GM23338 (cell line): ENCODE data around the gene VPS54. TPM values are rescaled to one million over a fixed set of nuclear protein-coding genes. Genes with fewer than 3 reads are reported as not detected.
"Not testable (repeated sequence)": the region's sequence is repeated elsewhere in the genome, so short reads cannot be mapped to it uniquely, and the experiment has no call there.

ENCODE experiments used
- ATAC-seq: fragments of 200-7000 bp; cut with Tn5 transposase; 3 replicates; pipeline ENCODE4 v1.9.1; 2020
- DNase-seq: peaks from one replicate; pipeline ENCODE4 v3.0.0-alpha.2; 2015; ENCODE audit warnings: low spot score
- H2AFZ ChIP-seq: fragments of 200-600 bp; sonication (generic); 2 replicates; pipeline ENCODE4 v1.8.0; 2016; ENCODE audit warnings: antibody characterized with exemption, mild to moderate bottlenecking, moderate library complexity
- H3F3A ChIP-seq: fragments of 200-600 bp; sonication (generic); replicated peaks from 2 replicates; pipeline ENCODE4 v1.8.0; 2017; ENCODE audit warnings: antibody characterized with exemption, mixed run types, low read depth
- H3K27ac ChIP-seq: fragments of 200-600 bp; sonication (generic); 2 replicates; pipeline ENCODE4 v1.6.1; 2016; ENCODE audit warnings: low read depth
- H3K27me3 ChIP-seq: fragments of 200-600 bp; sonication (generic); 2 replicates; pipeline ENCODE4 v1.8.0; 2016; ENCODE audit warnings: mild to moderate bottlenecking, mixed run types, moderate library complexity; ENCODE audit not compliant: insufficient read depth
- H3K36me3 ChIP-seq: fragments of 200-600 bp; sonication (generic); 2 replicates; pipeline ENCODE4 v1.8.0; 2016; ENCODE audit warnings: mild to moderate bottlenecking; ENCODE audit not compliant: insufficient read depth
- H3K4me1 ChIP-seq: fragments of 200-600 bp; sonication (generic); 2 replicates; pipeline ENCODE4 v1.8.0; 2016; ENCODE audit warnings: mild to moderate bottlenecking, moderate library complexity; ENCODE audit not compliant: insufficient read depth
- H3K4me2 ChIP-seq: fragments of 200-600 bp; sonication (generic); 2 replicates; pipeline ENCODE4 v1.7.1; 2017; ENCODE audit warnings: mixed run types
- H3K4me3 ChIP-seq: fragments of 200-600 bp; sonication (generic); 2 replicates; pipeline ENCODE4 v1.6.1; 2016; ENCODE audit warnings: mixed run types
- H3K79me2 ChIP-seq: fragments of 200-600 bp; sonication (generic); replicated peaks from 2 replicates; pipeline ENCODE4 v1.8.0; 2017; ENCODE audit warnings: mild to moderate bottlenecking; ENCODE audit not compliant: insufficient read depth
- H3K9me2 ChIP-seq: fragments of 200-600 bp; sonication (generic); 2 replicates; pipeline ENCODE4 v1.8.0; 2017; ENCODE audit not compliant: insufficient read depth
- H4K20me1 ChIP-seq: fragments of 200-600 bp; sonication (generic); replicated peaks from 2 replicates; pipeline ENCODE4 v1.8.0; 2017; ENCODE audit warnings: mild to moderate bottlenecking; ENCODE audit not compliant: insufficient read depth
- H3K27ac Mint-ChIP-seq: 2 replicates; pipeline ENCODE4 v1.8.0; 2020; ENCODE audit warnings: inconsistent platforms, mild to moderate bottlenecking, moderate library complexity, mixed read lengths
- H3K27me3 Mint-ChIP-seq: 3 replicates; pipeline ENCODE4 v1.8.0; 2022; ENCODE audit warnings: low read depth, mild to moderate bottlenecking, moderate library complexity, mixed read lengths, inconsistent platforms; ENCODE audit not compliant: insufficient read depth, poor library complexity
- H3K36me3 Mint-ChIP-seq: 3 replicates; pipeline ENCODE4 v1.8.0; 2021; ENCODE audit warnings: low read depth, mild to moderate bottlenecking, inconsistent platforms, moderate library complexity, mixed read lengths
- H3K4me1 Mint-ChIP-seq: 3 replicates; pipeline ENCODE4 v1.8.0; 2020; ENCODE audit warnings: mild to moderate bottlenecking, inconsistent platforms, mixed read lengths
- H3K4me3 Mint-ChIP-seq: 3 replicates; pipeline ENCODE4 v1.8.0; 2021; ENCODE audit warnings: moderate library complexity, mild to moderate bottlenecking, inconsistent platforms, mixed read lengths
- H3K9me3 Mint-ChIP-seq: 3 replicates; pipeline ENCODE4 v1.8.0; 2020; ENCODE audit warnings: moderate library complexity, mild to moderate bottlenecking, inconsistent platforms, mixed read lengths
- NANOG ChIP-seq: IDR thresholded peaks from 2 replicates; pipeline ENCODE4 v1.6.1; 2016; ENCODE audit warnings: antibody characterized with exemption, borderline replicate concordance
- POLR2AphosphoS5 ChIP-seq: IDR thresholded peaks from 2 replicates; pipeline ENCODE4 v1.6.1; 2016; ENCODE audit warnings: antibody characterized with exemption, low read depth
- REST ChIP-seq: IDR thresholded peaks from one replicate; pipeline ENCODE4 v1.6.1; 2018; ENCODE audit warnings: antibody characterized with exemption; ENCODE audit not compliant: unreplicated experiment
- ZNF331 ChIP-seq: fragments of 250-450 bp; sonication (Bioruptor Pico); IDR thresholded peaks from 2 replicates; pipeline ENCODE4 v1.5.0; 2020; ENCODE audit warnings: low read depth, mild to moderate bottlenecking, moderate library complexity
- polyA plus RNA-seq: library from polyadenylated mRNA; unstranded; fragments of >200 nt; fragmentation: Nextera tagmentation; extraction: Ambion mirVana; gene quantifications from 2 replicates; pipeline ENCODE4 v1.2.1, GENCODE V29; 2016
- total RNA-seq: library from RNA; depleted of rRNA; stranded (reverse); fragments of >200 nt; shearing (Covaris generic); gene quantifications from 2 replicates; pipeline ENCODE4 v1.2.3, GENCODE V29; 2014

The VPS54 gene
- total and polyA plus RNA-seq, 2 experiments from 2014 or later, result 6.6 to 17.0 TPM

DNA sequence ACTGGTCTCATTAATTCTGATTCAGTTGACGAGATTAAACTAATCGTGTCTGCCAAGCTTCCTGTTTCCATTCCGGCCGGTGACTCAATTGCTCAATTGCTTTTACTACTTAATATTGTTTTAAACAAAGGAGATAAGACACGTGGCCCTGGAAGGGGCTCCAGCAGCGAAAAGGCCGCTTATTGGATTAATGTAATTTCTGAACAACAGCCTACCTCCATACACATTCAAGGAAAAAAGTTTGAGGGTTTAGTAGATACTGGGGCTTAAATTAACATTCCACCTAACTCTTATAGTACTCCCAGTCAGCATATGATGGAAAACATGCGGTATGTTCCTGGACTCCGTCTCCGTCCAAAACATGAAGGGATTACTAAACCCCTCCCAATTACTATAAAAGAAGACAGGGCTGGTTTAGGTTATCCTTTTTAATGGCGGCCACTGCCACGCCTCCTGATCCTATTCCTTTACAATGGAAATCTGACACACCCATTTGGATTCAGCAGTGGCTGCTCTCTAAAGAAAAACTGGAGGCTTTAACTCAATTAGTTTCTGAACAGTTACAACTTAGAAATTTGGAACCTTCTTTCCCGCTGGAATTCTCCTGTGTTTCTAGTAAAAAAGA is 27.1 kb downstream of the VPS54 start:
- no peak for DNase-seq

GRCh38 chr2:63991173-63991999 is 27.8 kb downstream of the VPS54 start:
- H3K27ac ChIP-seq, H3K36me3 ChIP-seq, H3K79me2 ChIP-seq, H3F3A ChIP-seq, DNase-seq, H3K27me3 ChIP-seq, ATAC-seq, H3K4me3 Mint-ChIP-seq, H3K4me2 ChIP-seq, H4K20me1 ChIP-seq, H3K4me3 ChIP-seq, H3K9me2 ChIP-seq, H3K27me3 Mint-ChIP-seq, H2AFZ ChIP-seq: not testable (repeated sequence)
- Mint-ChIP-seq H3K27ac (peak overlapping the region; percentile 38; the same call in 1 of the 2 replicates), H3K4me1 (peaks cover 28% of the 10 kb centered on the region), H3K36me3 (peaks cover 27% of the 10 kb centered on the region), H3K9me3 (peaks cover 16% of the 10 kb centered on the region)
- H3K4me1 ChIP-seq, result peaks cover 14% of the 10 kb centered on the region; the same call in 1 of the 2 replicates

More for the DNA sequence above, 27.1 kb downstream of the VPS54 start:
- Histone ChIP-seq H3K4me1 (peaks cover 14% of the 10 kb centered on the region; the same call in 1 of the 2 replicates), H3K27ac (peak overlapping the region; percentile 69; the same call in 1 of the 2 replicates), H3K79me2 (peaks cover 6% of the 10 kb centered on the region; the same call in 1 of the 2 replicates), H3F3A (no peaks in the 10 kb centered on the region), H3K4me2 (0 out of 2 replicates have a peak overlapping the region, but pooled peaks have one; percentile 29), H3K36me3 (no peaks in the 10 kb centered on the region; the same call in none of the 2 replicates), H4K20me1 (no peaks in the 10 kb centered on the region), H2AFZ (no peak overlapping the region), H3K27me3 (no peaks in the 10 kb centered on the region), H3K4me3 (no peak overlapping the region), H3K9me2 (no peaks in the 10 kb centered on the region)
- H3K4me1 Mint-ChIP-seq, result peaks cover 28% of the 10 kb centered on the region
- no peak overlapping the region for H3K4me3 Mint-ChIP-seq
- peaks cover 35% of the 10 kb centered on the region for H3K36me3 Mint-ChIP-seq
- H3K27ac Mint-ChIP-seq, result peak overlapping the region; percentile 38; the same call in 1 of the 2 replicates
- H3K9me3 Mint-ChIP-seq, result peaks cover 24% of the 10 kb centered on the region
- TF ChIP-seq REST (no peak), NANOG (no peak), POLR2AphosphoS5 (no peak), ZNF331 (CRISPR knock-in tag) (no peak)
- ATAC-seq, result no peak
- peaks cover 6% of the 10 kb centered on the region for H3K27me3 Mint-ChIP-seq
